NCI-H128 (cell line): ENCODE results near the gene AMZ1.
"Not testable (repeated sequence)": the region's sequence is repeated elsewhere in the genome, so short reads cannot be mapped to it uniquely, and the experiment has no call there.

Experiments used
- DNase-seq: peaks from one replicate; lab custom pipeline; 2025; ENCODE audit not compliant: unreplicated experiment; lab: John Stamatoyannopoulos, UW

Gene AMZ1

GRCh38 chr7:2725178-2726105 lies 37.4 kb downstream of the AMZ1 start:
- DNase-seq: no peak

GRCh38 chr7:2726316-2727018 lies 38.5 kb downstream of the AMZ1 start:
- DNase-seq: no peak

GRCh38 chr7:2727206-2727605 lies 39.2 kb downstream of the AMZ1 start:
- DNase-seq: not testable (repeated sequence)

GRCh38 chr7:2728316-2729030 lies 40.5 kb downstream of the AMZ1 start:
- no peak for DNase-seq

- DNase-seq: no peak
Measured at GRCh38 chr7:2729031-2729892, 41.3 kb downstream of the AMZ1 start.

GRCh38 chr7:2729893-2730716 lies 42.1 kb downstream of the AMZ1 start:
- DNase-seq: no peak

- DNase-seq: no peak
Measured at GRCh38 chr7:2730846-2731770, 43.1 kb downstream of the AMZ1 start.

GRCh38 chr7:2732388-2732787 lies 44.4 kb downstream of the AMZ1 start:
- DNase-seq: no peak

- no peak for DNase-seq
Measured at GRCh38 chr7:2732959-2733584, 45.1 kb downstream of the AMZ1 start.

GRCh38 chr7:2734084-2734686 lies 46.2 kb downstream of the AMZ1 start:
- no peak for DNase-seq

GRCh38 chr7:2734751-2735571 lies 47.0 kb downstream of the AMZ1 start:
- no peak for DNase-seq

GRCh38 chr7:2735744-2736143 lies 47.7 kb downstream of the AMZ1 start:
- DNase-seq: no peak

- no peak for DNase-seq
Measured at GRCh38 chr7:2736411-2736914, 48.5 kb downstream of the AMZ1 start.

GRCh38 chr7:2737005-2737743 lies 49.2 kb downstream of the AMZ1 start:
- DNase-seq: not testable (repeated sequence)

- DNase-seq: no peak
Measured at GRCh38 chr7:2737771-2738540, 50.0 kb downstream of the AMZ1 start.
